ENCODE data around the gene ZC3H14.
"Not testable (repeated sequence)": the region's sequence is repeated elsewhere in the genome, so short reads cannot be mapped to it uniquely, and the experiment has no call there.

The ZC3H14 gene

GRCh38 chr14:88562831-88563686 lies at the start of gene ZC3H14:
ZC3H14 (plus strand) TSS chr14:88563037; CDS start chr14:88563134, 97 bp downstream.
- DNase-seq = peak; percentile 72 to 83

- no peak for DNase-seq
Measured at GRCh38 chr14:88515499-88516221, 47.2 kb upstream of the ZC3H14 start.

GRCh38 chr14:88516861-88517357 lies 45.9 kb upstream of the ZC3H14 start:
- DNase-seq = peak; percentile 77 to 82

GRCh38 chr14:88518592-88519512 lies 44.0 kb upstream of the ZC3H14 start:
- no peak for DNase-seq

GRCh38 chr14:88519907-88520306 lies 42.9 kb upstream of the ZC3H14 start:
- DNase-seq = no peak

- DNase-seq = no peak
Measured at GRCh38 chr14:88521818-88522217, 41.0 kb upstream of the ZC3H14 start.

- no peak for DNase-seq
Measured at GRCh38 chr14:88522393-88522792, 40.4 kb upstream of the ZC3H14 start.

GRCh38 chr14:88529889-88530288 lies 32.9 kb upstream of the ZC3H14 start:
- DNase-seq = not testable (repeated sequence)

GRCh38 chr14:88533064-88533602 lies 29.7 kb upstream of the ZC3H14 start:
- no peak for DNase-seq

- no peak for DNase-seq
Measured at GRCh38 chr14:88535149-88535548, 27.7 kb upstream of the ZC3H14 start.

- no peak for DNase-seq
Measured at GRCh38 chr14:88535813-88536212, 27.0 kb upstream of the ZC3H14 start.

- no peak for DNase-seq
Measured at GRCh38 chr14:88541324-88541723, 21.5 kb upstream of the ZC3H14 start.

GRCh38 chr14:88542857-88543795 lies 19.7 kb upstream of the ZC3H14 start:
- no peak for DNase-seq

GRCh38 chr14:88545256-88545655 lies 17.6 kb upstream of the ZC3H14 start:
- DNase-seq = no peak

- DNase-seq = no peak
Measured at GRCh38 chr14:88546621-88547385, 16.0 kb upstream of the ZC3H14 start.

GRCh38 chr14:88547386-88547780 lies 15.5 kb upstream of the ZC3H14 start:
- no peak for DNase-seq

GRCh38 chr14:88550078-88550477 lies 12.8 kb upstream of the ZC3H14 start:
- no peak for DNase-seq

- DNase-seq = peak; percentile 77 to 87
Measured at GRCh38 chr14:88551094-88551870, 11.6 kb upstream of the ZC3H14 start.

GRCh38 chr14:88551980-88552431 lies 10.8 kb upstream of the ZC3H14 start:
- DNase-seq = peak in 1 of 2 experiments; percentile 24

Data from SHP77 (cell line).